ENCODE measurements around the gene MTHFSD.

Gene MTHFSD

DNA sequence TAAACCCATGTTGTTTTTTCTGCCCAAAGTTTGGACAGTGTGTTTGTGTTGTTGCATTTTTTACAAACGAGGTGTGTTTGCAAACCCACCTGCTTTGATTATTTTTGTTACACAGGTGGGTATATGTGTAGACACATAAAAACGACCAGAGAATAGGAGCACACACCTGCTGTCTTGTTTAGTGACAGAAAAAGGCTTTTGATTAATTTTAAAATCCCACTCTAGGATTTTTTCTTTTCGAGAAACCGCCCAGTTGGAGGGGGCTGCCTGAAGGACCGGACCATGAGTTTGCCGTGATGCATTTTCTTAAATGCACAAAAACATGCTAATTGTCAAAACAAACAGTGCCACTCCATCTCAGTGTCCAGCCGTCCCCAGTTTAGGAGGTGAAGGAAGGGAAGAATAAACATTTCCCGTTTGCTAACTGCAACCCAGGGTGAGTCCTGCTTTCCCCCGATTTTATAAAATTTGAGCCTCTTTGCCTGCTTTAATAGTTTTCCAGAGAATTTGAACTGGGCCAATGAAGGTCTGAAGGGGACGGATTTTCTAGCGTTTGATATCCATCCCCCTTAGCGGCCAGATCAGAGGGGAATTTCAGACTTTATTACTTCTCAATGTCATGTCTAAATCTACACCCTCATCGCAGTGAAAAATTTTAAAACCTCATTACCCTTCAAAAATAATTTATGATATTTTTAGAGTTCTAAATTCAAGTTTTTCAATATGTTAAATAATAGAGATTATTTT, 14.8 kb upstream of the MTHFSD start:
- H4K20me1 ChIP-seq (ENCODE audit: insufficient read depth, low read length): no peaks in the 10 kb centered on the region
- H3K9ac ChIP-seq (ENCODE audit: low read length): no peak overlapping the region
- no peak overlapping the region for H3K27ac ChIP-seq (ENCODE audit: low read length)
- no peaks in the 10 kb centered on the region for H3K9me3 ChIP-seq (replicated peaks; ENCODE audit: insufficient read depth, low read length)
- H3K27me3 ChIP-seq (replicated peaks; ENCODE audit: insufficient read depth, low read length): peaks cover 58% of the 10 kb centered on the region
- no peaks in the 10 kb centered on the region for H3K36me3 ChIP-seq (replicated peaks; ENCODE audit: insufficient read depth, low read length)
- no peaks in the 10 kb centered on the region for H3K79me2 ChIP-seq (ENCODE audit: low read length)
- TF ChIP-seq, protein P1, sequence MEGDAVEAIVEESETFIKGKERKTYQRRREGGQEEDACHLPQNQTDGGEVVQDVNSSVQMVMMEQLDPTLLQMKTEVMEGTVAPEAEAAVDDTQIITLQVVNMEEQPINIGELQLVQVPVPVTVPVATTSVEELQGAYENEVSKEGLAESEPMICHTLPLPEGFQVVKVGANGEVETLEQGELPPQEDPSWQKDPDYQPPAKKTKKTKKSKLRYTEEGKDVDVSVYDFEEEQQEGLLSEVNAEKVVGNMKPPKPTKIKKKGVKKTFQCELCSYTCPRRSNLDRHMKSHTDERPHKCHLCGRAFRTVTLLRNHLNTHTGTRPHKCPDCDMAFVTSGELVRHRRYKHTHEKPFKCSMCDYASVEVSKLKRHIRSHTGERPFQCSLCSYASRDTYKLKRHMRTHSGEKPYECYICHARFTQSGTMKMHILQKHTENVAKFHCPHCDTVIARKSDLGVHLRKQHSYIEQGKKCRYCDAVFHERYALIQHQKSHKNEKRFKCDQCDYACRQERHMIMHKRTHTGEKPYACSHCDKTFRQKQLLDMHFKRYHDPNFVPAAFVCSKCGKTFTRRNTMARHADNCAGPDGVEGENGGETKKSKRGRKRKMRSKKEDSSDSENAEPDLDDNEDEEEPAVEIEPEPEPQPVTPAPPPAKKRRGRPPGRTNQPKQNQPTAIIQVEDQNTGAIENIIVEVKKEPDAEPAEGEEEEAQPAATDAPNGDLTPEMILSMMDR (IDR thresholded peaks at IDR 0.05; ENCODE audit: low read length): no peak
- TF ChIP-seq EZH2phosphoT487 (IDR thresholded peaks at IDR 0.05; ENCODE audit: low read length) (no peak), EZH2 (optimal IDR thresholded peaks at IDR 0.05; ENCODE audit: low read depth, low read length) (no peak)
- DNase-seq: no peak
- H3K4me1 ChIP-seq (ENCODE audit: low read length): no peaks in the 10 kb centered on the region
- H2AFZ ChIP-seq (ENCODE audit: low read length): no peak overlapping the region
- no peak overlapping the region for H3K4me3 ChIP-seq (ENCODE audit: low read length)
- H3K4me2 ChIP-seq (ENCODE audit: low read depth, low read length): no peak overlapping the region
- no peaks in the 10 kb centered on the region for H3F3A ChIP-seq (ENCODE audit: insufficient read depth, low read length)
- no peaks in the 10 kb centered on the region for H3K9me2 ChIP-seq (replicated peaks; ENCODE audit: insufficient read depth, low read length)

DNA sequence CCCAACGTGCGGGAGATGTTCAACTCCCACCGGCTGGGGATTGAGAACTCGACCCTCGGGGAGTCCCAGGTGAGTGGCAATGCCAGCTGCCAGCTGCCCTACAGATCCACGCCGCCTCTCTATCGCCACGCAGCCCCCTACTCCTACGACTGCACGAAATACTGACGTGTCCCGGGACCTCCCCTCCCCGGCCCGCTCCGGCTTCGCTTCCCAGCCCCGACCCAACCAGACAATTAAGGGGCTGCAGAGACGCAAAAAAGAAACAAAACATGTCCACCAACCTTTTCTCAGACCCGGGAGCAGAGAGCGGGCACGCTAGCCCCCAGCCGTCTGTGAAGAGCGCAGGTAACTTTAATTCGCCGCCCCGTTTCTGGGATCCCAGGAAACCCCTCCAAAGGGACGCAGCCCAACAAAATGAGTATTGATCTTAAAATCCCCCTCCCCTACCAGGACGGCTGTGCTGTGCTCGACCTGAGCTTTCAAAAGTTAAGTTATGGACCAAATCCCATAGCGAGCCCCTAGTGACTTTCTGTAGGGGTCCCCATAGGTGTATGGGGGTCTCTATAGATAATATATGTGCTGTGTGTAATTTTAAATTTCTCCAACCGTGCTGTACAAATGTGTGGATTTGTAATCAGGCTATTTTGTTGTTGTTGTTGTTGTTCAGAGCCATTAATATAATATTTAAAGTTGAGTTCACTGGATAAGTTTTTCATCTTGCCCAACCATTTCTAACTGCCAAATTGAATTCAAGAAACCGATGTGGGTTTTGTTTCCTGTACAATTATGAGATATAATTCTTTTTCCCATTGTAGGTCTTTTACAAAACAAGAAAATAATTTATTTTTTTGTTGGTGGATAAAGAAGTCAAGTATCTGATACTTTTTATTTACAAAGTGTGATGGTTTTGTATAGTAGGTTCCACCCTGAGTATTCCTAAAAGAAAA, 13.9 kb upstream of the MTHFSD start:
- no peak for DNase-seq
- no peak overlapping the region for H3K4me3 ChIP-seq (ENCODE audit: low read length)
- no peaks in the 10 kb centered on the region for H3K79me2 ChIP-seq (ENCODE audit: low read length)
- no peaks in the 10 kb centered on the region for H3K36me3 ChIP-seq (replicated peaks; ENCODE audit: insufficient read depth, low read length)
- no peak overlapping the region for H3K9ac ChIP-seq (ENCODE audit: low read length)
- no peaks in the 10 kb centered on the region for H3K4me1 ChIP-seq (ENCODE audit: low read length)
- no peaks in the 10 kb centered on the region for H4K20me1 ChIP-seq (ENCODE audit: insufficient read depth, low read length)
- no peak overlapping the region for H2AFZ ChIP-seq (ENCODE audit: low read length)
- H3K9me2 ChIP-seq (replicated peaks; ENCODE audit: insufficient read depth, low read length): no peaks in the 10 kb centered on the region
- H3F3A ChIP-seq (ENCODE audit: insufficient read depth, low read length): no peaks in the 10 kb centered on the region
- TF ChIP-seq EZH2phosphoT487 (IDR thresholded peaks at IDR 0.05; ENCODE audit: low read length): no peak
- TF ChIP-seq, protein P1 (IDR thresholded peaks at IDR 0.05; ENCODE audit: low read length): no peak
- no peak for TF ChIP-seq EZH2 (optimal IDR thresholded peaks at IDR 0.05; ENCODE audit: low read depth, low read length)
- H3K4me2 ChIP-seq (ENCODE audit: low read depth, low read length): no peak overlapping the region
- H3K27ac ChIP-seq (ENCODE audit: low read length): no peak overlapping the region
- H3K27me3 ChIP-seq (replicated peaks; ENCODE audit: insufficient read depth, low read length): peaks cover 67% of the 10 kb centered on the region
- no peaks in the 10 kb centered on the region for H3K9me3 ChIP-seq (replicated peaks; ENCODE audit: insufficient read depth, low read length)

DNA sequence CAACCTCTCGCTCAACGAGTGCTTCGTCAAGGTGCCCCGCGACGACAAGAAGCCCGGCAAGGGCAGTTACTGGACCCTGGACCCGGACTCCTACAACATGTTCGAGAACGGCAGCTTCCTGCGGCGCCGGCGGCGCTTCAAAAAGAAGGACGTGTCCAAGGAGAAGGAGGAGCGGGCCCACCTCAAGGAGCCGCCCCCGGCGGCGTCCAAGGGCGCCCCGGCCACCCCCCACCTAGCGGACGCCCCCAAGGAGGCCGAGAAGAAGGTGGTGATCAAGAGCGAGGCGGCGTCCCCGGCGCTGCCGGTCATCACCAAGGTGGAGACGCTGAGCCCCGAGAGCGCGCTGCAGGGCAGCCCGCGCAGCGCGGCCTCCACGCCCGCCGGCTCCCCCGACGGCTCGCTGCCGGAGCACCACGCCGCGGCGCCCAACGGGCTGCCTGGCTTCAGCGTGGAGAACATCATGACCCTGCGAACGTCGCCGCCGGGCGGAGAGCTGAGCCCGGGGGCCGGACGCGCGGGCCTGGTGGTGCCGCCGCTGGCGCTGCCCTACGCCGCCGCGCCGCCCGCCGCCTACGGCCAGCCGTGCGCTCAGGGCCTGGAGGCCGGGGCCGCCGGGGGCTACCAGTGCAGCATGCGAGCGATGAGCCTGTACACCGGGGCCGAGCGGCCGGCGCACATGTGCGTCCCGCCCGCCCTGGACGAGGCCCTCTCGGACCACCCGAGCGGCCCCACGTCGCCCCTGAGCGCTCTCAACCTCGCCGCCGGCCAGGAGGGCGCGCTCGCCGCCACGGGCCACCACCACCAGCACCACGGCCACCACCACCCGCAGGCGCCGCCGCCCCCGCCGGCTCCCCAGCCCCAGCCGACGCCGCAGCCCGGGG, 12.9 kb upstream of the MTHFSD start:
- H3K36me3 ChIP-seq (replicated peaks; ENCODE audit: insufficient read depth, low read length): no peaks in the 10 kb centered on the region
- H3F3A ChIP-seq (ENCODE audit: insufficient read depth, low read length): no peaks in the 10 kb centered on the region
- H3K27ac ChIP-seq (ENCODE audit: low read length): no peak overlapping the region
- no peaks in the 10 kb centered on the region for H3K4me1 ChIP-seq (ENCODE audit: low read length)
- H3K79me2 ChIP-seq (ENCODE audit: low read length): no peaks in the 10 kb centered on the region
- no peaks in the 10 kb centered on the region for H4K20me1 ChIP-seq (ENCODE audit: insufficient read depth, low read length)
- H3K9ac ChIP-seq (ENCODE audit: low read length): no peak overlapping the region
- H2AFZ ChIP-seq (ENCODE audit: low read length): no peak overlapping the region
- no peak for DNase-seq
- peaks cover 75% of the 10 kb centered on the region for H3K27me3 ChIP-seq (replicated peaks; ENCODE audit: insufficient read depth, low read length)
- H3K4me3 ChIP-seq (ENCODE audit: low read length): no peak overlapping the region
- H3K9me2 ChIP-seq (replicated peaks; ENCODE audit: insufficient read depth, low read length): no peaks in the 10 kb centered on the region
- H3K9me3 ChIP-seq (replicated peaks; ENCODE audit: insufficient read depth, low read length): no peaks in the 10 kb centered on the region
- H3K4me2 ChIP-seq (ENCODE audit: low read depth, low read length): no peak overlapping the region
- TF ChIP-seq EZH2phosphoT487 (IDR thresholded peaks at IDR 0.05; ENCODE audit: low read length) (no peak), EZH2 (optimal IDR thresholded peaks at IDR 0.05; ENCODE audit: low read depth, low read length) (no peak)
- TF ChIP-seq, protein P1 (IDR thresholded peaks at IDR 0.05; ENCODE audit: low read length): no peak

Data from MM.1S (cell line).